ENCODE data around the gene LHFPL6.

LHFPL6 gene

DNA sequence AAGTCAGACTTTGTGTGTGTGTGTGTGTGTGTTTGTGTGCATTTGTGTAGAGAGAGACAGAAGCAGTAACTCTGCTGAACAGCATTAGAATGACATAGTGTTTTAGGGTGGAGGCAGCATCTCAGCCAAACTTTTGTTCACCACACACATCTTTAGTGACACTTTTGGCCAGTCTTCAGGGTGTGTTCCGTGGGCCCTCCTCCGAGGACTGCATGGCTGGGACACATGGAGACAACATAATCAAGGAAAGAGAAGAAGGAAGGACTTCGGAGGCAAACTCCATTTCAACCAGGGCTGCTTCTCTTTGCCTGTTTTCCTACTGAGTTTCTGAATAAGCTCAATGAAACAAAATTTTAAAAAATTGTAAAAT is 205.1 kb downstream of the LHFPL6 start:
- TF ChIP-seq, protein P1, sequence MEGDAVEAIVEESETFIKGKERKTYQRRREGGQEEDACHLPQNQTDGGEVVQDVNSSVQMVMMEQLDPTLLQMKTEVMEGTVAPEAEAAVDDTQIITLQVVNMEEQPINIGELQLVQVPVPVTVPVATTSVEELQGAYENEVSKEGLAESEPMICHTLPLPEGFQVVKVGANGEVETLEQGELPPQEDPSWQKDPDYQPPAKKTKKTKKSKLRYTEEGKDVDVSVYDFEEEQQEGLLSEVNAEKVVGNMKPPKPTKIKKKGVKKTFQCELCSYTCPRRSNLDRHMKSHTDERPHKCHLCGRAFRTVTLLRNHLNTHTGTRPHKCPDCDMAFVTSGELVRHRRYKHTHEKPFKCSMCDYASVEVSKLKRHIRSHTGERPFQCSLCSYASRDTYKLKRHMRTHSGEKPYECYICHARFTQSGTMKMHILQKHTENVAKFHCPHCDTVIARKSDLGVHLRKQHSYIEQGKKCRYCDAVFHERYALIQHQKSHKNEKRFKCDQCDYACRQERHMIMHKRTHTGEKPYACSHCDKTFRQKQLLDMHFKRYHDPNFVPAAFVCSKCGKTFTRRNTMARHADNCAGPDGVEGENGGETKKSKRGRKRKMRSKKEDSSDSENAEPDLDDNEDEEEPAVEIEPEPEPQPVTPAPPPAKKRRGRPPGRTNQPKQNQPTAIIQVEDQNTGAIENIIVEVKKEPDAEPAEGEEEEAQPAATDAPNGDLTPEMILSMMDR (IDR thresholded peaks at IDR 0.05; ENCODE audit: insufficient read depth, low read depth, low read length, missing control alignments), result no peak
- no peak for DNase-seq (ENCODE audit: low read depth)
- no peak overlapping the region for H3K4me3 ChIP-seq (ENCODE audit: low read length)

DNA sequence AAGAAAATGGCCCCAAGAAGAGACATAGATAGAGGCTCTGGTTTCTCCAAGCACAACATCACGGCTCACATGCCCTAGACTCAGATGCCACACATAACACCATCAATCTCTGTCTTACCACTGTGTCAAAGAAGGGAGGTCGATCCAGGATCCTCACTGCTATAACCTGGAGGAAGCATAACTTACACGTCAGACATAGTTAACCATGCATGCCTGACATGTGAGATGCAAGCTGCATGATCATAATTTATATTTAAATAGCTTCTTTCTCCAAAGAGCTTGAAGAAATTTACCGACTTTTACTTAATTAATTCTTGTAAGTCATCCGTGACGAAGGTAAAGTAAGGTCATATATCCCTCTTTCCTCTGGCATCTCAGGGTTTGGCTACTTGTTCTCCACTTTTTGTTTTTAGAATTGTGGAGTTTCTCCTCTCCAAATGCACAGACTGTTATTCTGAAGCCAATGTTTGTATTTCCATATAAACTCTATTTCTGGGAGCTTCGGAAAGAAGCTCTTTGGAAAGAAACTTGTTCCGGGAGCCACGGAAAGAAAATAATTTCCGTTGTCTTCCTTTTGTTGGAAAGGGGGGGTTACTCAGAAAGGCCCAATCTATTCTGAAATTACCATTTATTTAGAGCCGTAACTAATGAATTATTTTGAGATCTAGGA is 205.6 kb downstream of the LHFPL6 start:
- no peak overlapping the region for H3K4me3 ChIP-seq (ENCODE audit: low read length)
- TF ChIP-seq, protein P1 (IDR thresholded peaks at IDR 0.05; ENCODE audit: insufficient read depth, low read depth, low read length, missing control alignments), result no peak
- DNase-seq (ENCODE audit: low read depth), result no peak

DNA sequence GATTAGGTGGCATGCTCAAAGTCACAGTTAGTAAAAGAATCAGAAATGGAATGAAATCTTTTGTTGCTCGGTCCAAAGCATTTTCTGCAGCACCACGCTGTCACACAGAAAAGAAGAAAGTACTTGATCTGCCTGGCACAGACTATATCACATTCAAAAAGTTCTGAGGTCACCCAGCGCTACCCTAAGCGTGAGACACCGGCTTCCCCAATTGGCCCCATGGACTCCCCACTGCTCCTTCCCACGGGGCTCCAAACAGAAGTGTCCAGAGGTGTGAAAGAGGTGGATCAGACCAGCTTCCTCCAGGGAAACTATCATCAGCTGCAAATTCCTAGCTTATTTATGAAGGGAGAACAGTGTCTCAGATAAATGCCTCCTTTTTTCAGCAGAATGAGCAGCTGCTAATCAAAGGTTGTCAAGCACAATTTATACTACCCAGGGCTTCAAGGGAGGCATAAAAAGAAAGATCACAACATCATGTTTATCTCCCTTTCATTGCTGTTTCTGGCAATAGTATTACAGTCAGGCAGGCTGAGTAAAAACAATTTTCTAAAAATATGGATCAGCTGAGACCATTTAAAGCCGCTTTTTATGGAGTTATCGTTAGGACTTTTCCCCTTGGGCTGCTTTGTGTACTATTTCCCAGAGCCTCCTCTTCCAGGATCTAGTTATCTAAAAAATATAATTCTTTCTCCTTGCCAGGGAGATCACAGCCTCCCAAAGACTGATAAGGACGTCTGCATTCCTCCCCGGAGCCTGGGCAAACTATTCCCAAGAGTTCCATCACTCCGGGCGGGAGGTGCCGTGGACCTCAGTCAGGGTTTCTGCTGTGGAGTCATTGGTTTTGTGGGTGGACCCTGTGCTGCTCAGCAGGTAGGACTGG is 208.0 kb downstream of the LHFPL6 start:
- TF ChIP-seq, protein P1 (IDR thresholded peaks at IDR 0.05; ENCODE audit: insufficient read depth, low read depth, low read length, missing control alignments), result no peak
- H3K4me3 ChIP-seq (ENCODE audit: low read length), result no peak overlapping the region
- peak; percentile 8 for DNase-seq (ENCODE audit: low read depth)

DNA sequence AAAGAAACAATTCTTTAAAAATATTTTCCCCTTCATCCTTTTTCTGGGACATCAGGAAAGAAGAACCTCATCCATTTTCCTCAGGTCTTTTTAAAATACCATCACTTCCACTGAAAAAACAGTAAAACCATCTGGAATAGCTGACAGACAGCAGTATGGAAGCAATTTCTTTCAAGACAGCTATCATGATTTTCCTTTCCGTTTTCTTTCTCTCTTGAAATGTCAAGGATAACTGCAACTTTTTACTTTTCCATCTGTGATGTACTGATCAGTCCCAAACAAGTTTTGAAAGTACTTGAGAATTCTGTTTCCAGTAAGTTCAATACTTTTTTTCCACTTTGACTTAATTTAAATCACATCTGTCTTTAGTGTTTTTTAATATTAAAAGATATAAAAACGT is 211.2 kb downstream of the LHFPL6 start:
- no peak for DNase-seq (ENCODE audit: low read depth)
- H3K4me3 ChIP-seq (ENCODE audit: low read length), result no peak overlapping the region
- TF ChIP-seq, protein P1 (IDR thresholded peaks at IDR 0.05; ENCODE audit: insufficient read depth, low read depth, low read length, missing control alignments), result no peak

DNA sequence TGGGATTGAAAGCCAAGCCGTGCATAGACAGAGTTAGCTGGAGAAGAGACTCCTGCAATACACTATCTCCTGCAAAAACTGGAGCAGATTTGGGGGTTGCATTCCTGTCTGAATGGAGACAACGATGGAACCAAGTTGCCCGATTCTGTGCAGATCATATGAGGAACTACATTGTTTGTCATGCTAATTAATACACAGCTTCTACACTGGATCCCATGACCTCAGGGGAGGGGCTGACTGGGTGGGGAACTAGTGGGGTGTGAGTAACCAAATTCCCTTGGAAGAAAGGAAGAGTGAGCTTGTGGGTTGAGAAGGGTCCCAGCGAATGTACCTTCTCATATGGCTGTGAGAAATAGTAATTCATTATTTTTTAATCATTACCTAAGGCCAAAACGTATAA is 214.0 kb downstream of the LHFPL6 start:
- no peak overlapping the region for H3K4me3 ChIP-seq (ENCODE audit: low read length)
- no peak for DNase-seq (ENCODE audit: low read depth)
- TF ChIP-seq, protein P1 (IDR thresholded peaks at IDR 0.05; ENCODE audit: insufficient read depth, low read depth, low read length, missing control alignments), result no peak

DNA sequence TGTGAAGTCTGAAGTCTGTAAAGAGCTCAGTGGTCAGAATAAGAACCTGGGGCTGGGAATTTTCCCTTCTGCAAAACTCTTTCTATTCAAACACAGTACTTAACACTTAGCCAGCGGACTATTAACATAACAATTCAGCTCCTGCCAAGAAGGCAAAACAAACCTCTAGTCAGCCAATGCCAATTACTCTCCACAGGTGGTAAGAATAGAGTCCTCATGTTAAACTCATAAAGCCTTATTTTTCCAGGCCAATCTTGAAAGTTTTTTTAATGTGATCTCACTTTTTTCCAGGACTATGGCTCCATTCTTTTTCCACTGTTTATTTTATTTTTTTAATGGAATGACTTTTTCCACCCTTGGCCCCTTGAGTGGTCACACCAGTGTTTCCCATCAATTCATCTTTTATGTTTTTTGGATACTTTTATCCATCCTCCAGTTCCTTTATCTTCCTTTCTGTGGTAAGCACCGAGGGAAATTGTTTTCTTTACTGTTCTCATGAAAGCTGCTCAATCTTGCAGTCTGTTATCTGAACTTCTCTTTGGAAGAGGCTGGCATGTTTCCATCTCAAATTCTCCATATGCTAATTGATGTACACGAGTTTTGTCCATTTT is 217.3 kb downstream of the LHFPL6 start:
- TF ChIP-seq, protein P1 (IDR thresholded peaks at IDR 0.05; ENCODE audit: insufficient read depth, low read depth, low read length, missing control alignments), result no peak
- H3K4me3 ChIP-seq (ENCODE audit: low read length), result no peak overlapping the region
- DNase-seq (ENCODE audit: low read depth), result no peak
